Measurements from ENCODE around the gene GNG2. TPM values are rescaled to one million over a fixed set of nuclear protein-coding genes. Genes with fewer than 3 reads are reported as not detected.

Gene GNG2
- total and polyA plus RNA-seq, 9 of the 15 experiments (the other 6 are each of a cell fraction or from before 2014, with no cell fraction given): 0.18 TPM; not detected in 8

GRCh38 chr14:51850651-51851050 is 9.8 kb upstream of the GNG2 start (continued):
- no peak for TF ChIP-seq ZNF318 (IDR thresholded peaks at IDR 0.05; ENCODE audit: borderline replicate concordance in 1 of 2, low read depth in 1 of 2)
- TF ChIP-seq, protein P1, sequence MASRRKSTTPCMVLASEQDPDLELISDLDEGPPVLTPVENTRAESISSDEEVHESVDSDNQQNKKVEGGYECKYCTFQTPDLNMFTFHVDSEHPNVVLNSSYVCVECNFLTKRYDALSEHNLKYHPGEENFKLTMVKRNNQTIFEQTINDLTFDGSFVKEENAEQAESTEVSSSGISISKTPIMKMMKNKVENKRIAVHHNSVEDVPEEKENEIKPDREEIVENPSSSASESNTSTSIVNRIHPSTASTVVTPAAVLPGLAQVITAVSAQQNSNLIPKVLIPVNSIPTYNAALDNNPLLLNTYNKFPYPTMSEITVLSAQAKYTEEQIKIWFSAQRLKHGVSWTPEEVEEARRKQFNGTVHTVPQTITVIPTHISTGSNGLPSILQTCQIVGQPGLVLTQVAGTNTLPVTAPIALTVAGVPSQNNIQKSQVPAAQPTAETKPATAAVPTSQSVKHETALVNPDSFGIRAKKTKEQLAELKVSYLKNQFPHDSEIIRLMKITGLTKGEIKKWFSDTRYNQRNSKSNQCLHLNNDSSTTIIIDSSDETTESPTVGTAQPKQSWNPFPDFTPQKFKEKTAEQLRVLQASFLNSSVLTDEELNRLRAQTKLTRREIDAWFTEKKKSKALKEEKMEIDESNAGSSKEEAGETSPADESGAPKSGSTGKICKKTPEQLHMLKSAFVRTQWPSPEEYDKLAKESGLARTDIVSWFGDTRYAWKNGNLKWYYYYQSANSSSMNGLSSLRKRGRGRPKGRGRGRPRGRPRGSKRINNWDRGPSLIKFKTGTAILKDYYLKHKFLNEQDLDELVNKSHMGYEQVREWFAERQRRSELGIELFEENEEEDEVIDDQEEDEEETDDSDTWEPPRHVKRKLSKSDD (conservative IDR thresholded peaks at IDR 0.05; ENCODE audit: low read length): no peak
- TF ChIP-seq CHD1 (IDR thresholded peaks at IDR 0.05; ENCODE audit: low read length): no peak
- TF ChIP-seq, protein P2, sequence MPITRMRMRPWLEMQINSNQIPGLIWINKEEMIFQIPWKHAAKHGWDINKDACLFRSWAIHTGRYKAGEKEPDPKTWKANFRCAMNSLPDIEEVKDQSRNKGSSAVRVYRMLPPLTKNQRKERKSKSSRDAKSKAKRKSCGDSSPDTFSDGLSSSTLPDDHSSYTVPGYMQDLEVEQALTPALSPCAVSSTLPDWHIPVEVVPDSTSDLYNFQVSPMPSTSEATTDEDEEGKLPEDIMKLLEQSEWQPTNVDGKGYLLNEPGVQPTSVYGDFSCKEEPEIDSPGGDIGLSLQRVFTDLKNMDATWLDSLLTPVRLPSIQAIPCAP (CRISPR knock-in tag; IDR thresholded peaks at IDR 0.05; ENCODE audit: borderline replicate concordance): no peak
- TF ChIP-seq SRSF7 (optimal IDR thresholded peaks at IDR 0.05; ENCODE audit: low read depth, low read length): no peak
- no peak for TF ChIP-seq GATAD2B (IDR thresholded peaks at IDR 0.05; ENCODE audit: borderline replicate concordance)
- TF ChIP-seq THRB (CRISPR knock-in tag; conservative IDR thresholded peaks at IDR 0.05): no peak
